CD4-positive, CD25-positive, alpha-beta regulatory T cell (primary cell): Measurements from ENCODE around the gene PRKCG. TPM values are rescaled to one million over a fixed set of nuclear protein-coding genes. Genes with fewer than 3 reads are reported as not detected.
A peak's percentile ranks its signal among the peaks of the same experiment; 100 is the strongest.

ENCODE experiments used
- ATAC-seq, 2 donors: fragments of 150-1000 bp; cut with Tn5 transposase; one replicate each; pipeline ENCODE4 v1.10.0; 2021; ENCODE audit warnings: low read depth in 2 of 2, moderate number of reproducible peaks in 2 of 2, moderate library complexity in 1 of 2
- DNase-seq, 3 donors: peaks; one replicate each; pipeline versions ENCODE4 v3.0.0 to v3.0.0-alpha.2; 2012 to 2022; ENCODE audit warnings: mixed read lengths in 1 of 3
- H3K27ac ChIP-seq: one replicate; pipeline ENCODE4 v1.7.0; 2013; ENCODE audit warnings: mild to moderate bottlenecking, low read length; ENCODE audit not compliant: insufficient read depth, poor library complexity, severe bottlenecking
- H3K27me3 ChIP-seq: one replicate; pipeline ENCODE4 v1.7.0; 2013; ENCODE audit warnings: low read length; ENCODE audit not compliant: control insufficient read depth, insufficient read depth
- H3K36me3 ChIP-seq: one replicate; pipeline ENCODE4 v1.7.0; 2013; ENCODE audit warnings: mild to moderate bottlenecking, low read length, moderate library complexity; ENCODE audit not compliant: control insufficient read depth, insufficient read depth
- H3K4me1 ChIP-seq: 2 replicates; pipeline ENCODE4 v1.7.0; 2013; ENCODE audit warnings: mild to moderate bottlenecking, low read length; ENCODE audit not compliant: insufficient read depth, control insufficient read depth, poor library complexity, severe bottlenecking
- H3K4me3 ChIP-seq: one replicate; pipeline ENCODE4 v1.7.0; 2013; ENCODE audit warnings: low read depth, mild to moderate bottlenecking, low read length, moderate library complexity
- H3K9me3 ChIP-seq, 2 experiments: 1 replicate in 1 of 2; 2 replicates in 1 of 2; pipeline ENCODE4 v1.7.0; 2013; ENCODE audit warnings: low read length in 2 of 2, mild to moderate bottlenecking in 1 of 2, moderate library complexity in 1 of 2; ENCODE audit not compliant: control insufficient read depth in 2 of 2
- H3K27ac Mint-ChIP-seq, 3 donors: one replicate each; pipeline ENCODE4 v1.8.0; 2020 to 2022; ENCODE audit warnings: mild to moderate bottlenecking in 3 of 3, mixed read lengths in 3 of 3, moderate library complexity in 2 of 3
- H3K27me3 Mint-ChIP-seq: one replicate; pipeline ENCODE4 v1.8.0; 2022; ENCODE audit warnings: mild to moderate bottlenecking, mixed read lengths
- H3K36me3 Mint-ChIP-seq: one replicate; pipeline ENCODE4 v1.8.0; 2020; ENCODE audit warnings: mixed read lengths
- H3K4me1 Mint-ChIP-seq, 4 donors: one replicate each; pipeline ENCODE4 v1.8.0; 2020 to 2022; ENCODE audit warnings: mixed read lengths in 4 of 4, mild to moderate bottlenecking in 1 of 4
- H3K4me3 Mint-ChIP-seq, 4 donors: one replicate each; pipeline ENCODE4 v1.8.0; 2020 to 2022; ENCODE audit warnings: mild to moderate bottlenecking in 4 of 4, mixed read lengths in 4 of 4, moderate library complexity in 3 of 4
- H3K9me3 Mint-ChIP-seq, 7 donors: one replicate each; pipeline ENCODE4 v1.8.0; 2020 to 2022; ENCODE audit warnings: mixed read lengths in 7 of 7, mild to moderate bottlenecking in 3 of 7, moderate library complexity in 2 of 7
- polyA plus RNA-seq, 4 donors: library from polyadenylated mRNA; unstranded; fragments of 300-500 nt; fragmentation: Illumina TruSeq; gene quantifications; one replicate each; pipeline ENCODE4 v1.2.3, GENCODE V29; 2021
- total RNA-seq: library from RNA; stranded (reverse); gene quantifications from one replicate; pipeline ENCODE4 v1.2.3, GENCODE V29; 2022

The PRKCG gene
- total and polyA plus RNA-seq, 5 donors from 2014 or later, result not detected

GRCh38 chr19:53879140-53880081 is 2.6 kb upstream of the PRKCG start:
- H3K4me3 ChIP-seq, result peak overlapping the region; percentile 50
- peaks cover 26% of the 10 kb centered on the region for H3K27me3 ChIP-seq
- peak; percentile 82 to 84 for ATAC-seq

GRCh38 chr19:53880711-53881481 is 1.1 kb upstream of the PRKCG start:
- Histone ChIP-seq H3K9me3 (no peaks in the 10 kb centered on the region), H3K4me1 (peaks cover 48% of the 10 kb centered on the region), H3K27me3 (peaks cover 31% of the 10 kb centered on the region), H3K4me3 (peak overlapping the region; percentile 43), H3K27ac (no peak overlapping the region), H3K36me3 (peaks cover 1% of the 10 kb centered on the region)
- Mint-ChIP-seq H3K27me3 (peaks cover 36% of the 10 kb centered on the region), H3K4me1 (peaks cover 16 to 45% (median 19%) of the 10 kb centered on the region in 4 donors), H3K4me3 (no peak overlapping the region), H3K27ac (no peak overlapping the region), H3K36me3 (peaks cover 8% of the 10 kb centered on the region), H3K9me3 (peaks cover 0 to 2% (median 0%) of the 10 kb centered on the region in 7 donors)
- no peak for ATAC-seq
- no peak for DNase-seq

More at GRCh38 chr19:53879140-53880081, 2.6 kb upstream of the PRKCG start:
- H3K27ac Mint-ChIP-seq, result peak overlapping the region in 1 of 3 donors; percentile 69
- peaks cover 59% of the 10 kb centered on the region for H3K4me1 ChIP-seq
- peaks cover 14% of the 10 kb centered on the region for H3K36me3 ChIP-seq
- H3K36me3 Mint-ChIP-seq, result peaks cover 10% of the 10 kb centered on the region
- no peak overlapping the region for H3K27ac ChIP-seq
- no peaks in the 10 kb centered on the region for H3K9me3 ChIP-seq
- peak; percentile 50 to 72 (median 66) for DNase-seq
- peaks cover 0 to 4% (median 0%) of the 10 kb centered on the region in 7 donors for H3K9me3 Mint-ChIP-seq
- H3K4me1 Mint-ChIP-seq, result peaks cover 18 to 57% (median 28%) of the 10 kb centered on the region in 4 donors
- H3K27me3 Mint-ChIP-seq, result peaks cover 25% of the 10 kb centered on the region
- H3K4me3 Mint-ChIP-seq, result peak overlapping the region in 1 of 4 donors; percentile 36

DNA sequence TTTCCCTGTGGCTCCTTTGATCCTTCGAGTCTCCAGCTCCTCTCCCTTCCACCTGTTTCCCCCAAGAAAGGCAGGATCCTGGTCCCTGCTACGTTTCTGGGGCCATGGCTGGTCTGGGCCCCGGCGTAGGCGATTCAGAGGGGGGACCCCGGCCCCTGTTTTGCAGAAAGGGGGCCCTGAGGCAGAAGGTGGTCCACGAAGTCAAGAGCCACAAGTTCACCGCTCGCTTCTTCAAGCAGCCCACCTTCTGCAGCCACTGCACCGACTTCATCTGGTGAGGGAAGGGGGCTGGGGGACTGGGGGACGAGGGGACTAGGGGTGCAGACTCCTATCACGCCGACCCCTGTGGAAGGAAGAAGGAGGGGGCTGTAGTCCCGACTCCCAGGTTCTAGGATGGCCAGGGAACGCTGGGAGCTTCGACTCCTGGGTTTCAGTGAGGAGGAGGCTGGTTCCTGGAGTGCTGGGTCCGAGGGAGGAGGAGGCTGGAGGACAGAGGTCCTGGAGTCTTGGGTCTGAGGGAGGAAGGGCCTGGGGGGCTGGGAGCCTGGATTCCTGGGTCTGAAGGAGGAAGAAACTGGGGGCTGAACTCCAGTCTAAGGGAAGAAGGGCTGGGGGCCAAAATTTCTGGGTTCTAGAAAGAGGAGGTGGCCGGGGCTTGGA is 524 bp downstream of the PRKCG start:
- no peak overlapping the region for H3K27ac Mint-ChIP-seq
- Histone ChIP-seq H3K4me3 (no peak overlapping the region), H3K4me1 (peaks cover 39% of the 10 kb centered on the region), H3K9me3 (no peaks in the 10 kb centered on the region), H3K27me3 (peaks cover 31% of the 10 kb centered on the region), H3K27ac (no peak overlapping the region), H3K36me3 (no peaks in the 10 kb centered on the region)
- DNase-seq (no peak), ATAC-seq (no peak)
- H3K4me1 Mint-ChIP-seq, result peaks cover 6 to 30% (median 10%) of the 10 kb centered on the region in 4 donors
- H3K4me3 Mint-ChIP-seq, result peak overlapping the region in 2 of 4 donors; percentile 52 to 77
- H3K9me3 Mint-ChIP-seq, result peaks cover 0 to 2% (median 0%) of the 10 kb centered on the region in 7 donors
- H3K36me3 Mint-ChIP-seq, result peaks cover 5% of the 10 kb centered on the region
- H3K27me3 Mint-ChIP-seq, result peaks cover 40% of the 10 kb centered on the region

DNA sequence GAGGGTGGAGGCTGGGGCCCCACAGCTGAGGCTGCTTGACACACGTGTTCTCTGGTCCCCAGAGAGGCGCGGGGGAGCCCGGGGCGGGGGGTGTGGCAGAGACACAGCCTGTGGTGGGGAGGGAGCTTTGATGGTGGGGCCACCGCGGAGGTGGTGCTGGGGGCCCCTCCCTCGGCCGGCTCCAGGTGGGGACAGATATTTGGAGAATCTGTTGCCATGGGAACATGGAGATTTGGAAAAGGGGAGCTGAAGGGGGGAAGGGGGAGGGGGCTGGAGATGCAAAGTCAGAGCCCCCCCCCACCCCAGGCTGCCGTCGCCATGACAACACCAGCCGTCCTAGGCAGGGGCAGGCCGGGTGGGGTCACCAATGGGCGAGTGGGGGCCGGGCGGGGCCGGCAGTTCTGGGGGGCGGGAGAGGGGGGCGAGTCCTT is 1.2 kb downstream of the PRKCG start:
- Mint-ChIP-seq H3K9me3 (peaks cover 0 to 2% (median 0%) of the 10 kb centered on the region in 7 donors), H3K27me3 (peaks cover 44% of the 10 kb centered on the region), H3K36me3 (peaks cover 5% of the 10 kb centered on the region), H3K4me3 (peak overlapping the region in 1 of 4 donors; percentile 70), H3K4me1 (peaks cover 4 to 23% (median 8%) of the 10 kb centered on the region in 4 donors), H3K27ac (no peak overlapping the region)
- Histone ChIP-seq H3K36me3 (no peaks in the 10 kb centered on the region), H3K9me3 (no peaks in the 10 kb centered on the region), H3K27ac (no peak overlapping the region), H3K27me3 (peaks cover 31% of the 10 kb centered on the region), H3K4me1 (peaks cover 38% of the 10 kb centered on the region), H3K4me3 (no peak overlapping the region)
- peak in 1 of 3 donors; percentile 53 for DNase-seq
- ATAC-seq, result no peak

GRCh38 chr19:53883741-53884140 is 1.7 kb downstream of the PRKCG start:
- Mint-ChIP-seq H3K36me3 (peaks cover 5% of the 10 kb centered on the region), H3K27me3 (peaks cover 47% of the 10 kb centered on the region), H3K4me1 (peaks cover 4 to 20% (median 7%) of the 10 kb centered on the region in 4 donors), H3K9me3 (no peaks in the 10 kb centered on the region), H3K4me3 (peak overlapping the region in 3 of 4 donors; percentile 56 to 70 (median 68)), H3K27ac (no peak overlapping the region)
- DNase-seq (no peak), ATAC-seq (no peak)
- no peak overlapping the region for H3K27ac ChIP-seq
- no peak overlapping the region for H3K4me3 ChIP-seq
- H3K4me1 ChIP-seq, result peaks cover 36% of the 10 kb centered on the region
- no peaks in the 10 kb centered on the region for H3K36me3 ChIP-seq
- peaks cover 30% of the 10 kb centered on the region for H3K27me3 ChIP-seq
- no peaks in the 10 kb centered on the region for H3K9me3 ChIP-seq

DNA sequence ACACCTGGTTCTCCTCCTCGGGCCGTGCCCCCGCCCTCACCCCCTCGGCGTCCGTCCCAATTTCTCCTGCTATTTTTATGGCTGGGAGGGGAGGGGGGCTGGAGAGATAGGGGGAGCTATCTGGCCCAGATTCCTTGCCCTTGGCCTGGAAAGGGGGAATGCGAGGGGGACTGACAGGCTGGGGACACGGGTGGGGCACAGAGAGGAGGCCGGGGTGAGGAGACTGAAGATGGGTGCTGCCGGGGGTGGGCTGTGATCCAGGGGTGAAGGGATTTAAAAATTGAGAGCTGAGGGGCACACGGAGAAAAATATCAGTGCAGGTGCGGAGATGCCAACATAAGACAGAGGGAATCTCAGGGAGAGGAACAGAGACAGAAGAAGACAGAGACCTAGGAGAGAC is 2.3 kb downstream of the PRKCG start:
- Histone ChIP-seq H3K9me3 (no peaks in the 10 kb centered on the region), H3K27ac (no peak overlapping the region), H3K36me3 (no peaks in the 10 kb centered on the region), H3K4me1 (peaks cover 31% of the 10 kb centered on the region), H3K4me3 (no peak overlapping the region), H3K27me3 (peaks cover 27% of the 10 kb centered on the region)
- peaks cover 0 to 1% (median 0%) of the 10 kb centered on the region in 7 donors for H3K9me3 Mint-ChIP-seq
- peaks cover 5% of the 10 kb centered on the region for H3K36me3 Mint-ChIP-seq
- no peak for DNase-seq
- no peak overlapping the region for H3K27ac Mint-ChIP-seq
- H3K4me1 Mint-ChIP-seq, result peaks cover 4 to 16% (median 6%) of the 10 kb centered on the region in 4 donors
- ATAC-seq, result no peak
- peaks cover 47% of the 10 kb centered on the region for H3K27me3 Mint-ChIP-seq
- H3K4me3 Mint-ChIP-seq, result peak overlapping the region in 1 of 4 donors; percentile 70

DNA sequence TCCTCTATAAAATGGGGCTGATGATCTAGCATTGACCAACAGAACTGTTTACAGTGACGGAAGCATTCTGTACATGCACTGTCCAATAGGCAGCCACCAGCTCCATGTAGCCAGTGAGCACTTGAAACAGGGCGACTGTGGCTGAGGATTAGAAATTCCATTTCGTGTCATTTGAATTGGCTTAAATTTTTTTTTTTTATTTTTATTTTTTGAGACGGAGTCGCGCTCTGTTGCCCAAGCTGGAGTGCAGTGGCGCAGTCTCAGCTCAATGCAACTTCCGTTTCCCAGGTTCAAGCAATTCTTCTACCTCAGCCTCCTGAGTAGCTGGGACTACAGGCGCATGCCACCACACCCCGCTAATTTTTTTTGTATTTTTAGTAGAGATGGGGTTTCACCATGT is 3.0 kb downstream of the PRKCG start:
- DNase-seq (no peak), ATAC-seq (no peak)
- Histone ChIP-seq H3K4me3 (no peak overlapping the region), H3K27ac (no peak overlapping the region), H3K4me1 (peaks cover 27% of the 10 kb centered on the region), H3K36me3 (no peaks in the 10 kb centered on the region), H3K9me3 (no peaks in the 10 kb centered on the region), H3K27me3 (peaks cover 21% of the 10 kb centered on the region)
- Mint-ChIP-seq H3K4me3 (no peak overlapping the region), H3K4me1 (peaks cover 4 to 18% (median 8%) of the 10 kb centered on the region in 4 donors), H3K27me3 (peaks cover 47% of the 10 kb centered on the region), H3K27ac (no peak overlapping the region), H3K9me3 (peaks cover 0 to 2% (median 0%) of the 10 kb centered on the region in 7 donors), H3K36me3 (peaks cover 5% of the 10 kb centered on the region)
